Stimulated activated CD8-positive, alpha-beta memory T cell treated with anti-CD3 and anti-CD28 coated beads, Interleukin-4, amount 100 ng/mL, for 1 hour (primary cell): ENCODE measurements around the gene NGFR.

Experiments used
- DNase-seq, 2 donors: peaks; one replicate each; pipeline ENCODE4 v3.0.0-alpha.2; 2020; ENCODE audit warnings: low read depth in 2 of 2, low spot score in 1 of 2

Gene NGFR

GRCh38 chr17:49468811-49469385 is 26.2 kb upstream of the NGFR start:
- DNase-seq = no peak

- no peak for DNase-seq
These were observed 25.0 kb upstream of the NGFR start for GRCh38 chr17:49469831-49470810.

GRCh38 chr17:49471089-49471683 is 23.9 kb upstream of the NGFR start:
- DNase-seq = no peak

GRCh38 chr17:49471769-49472168 is 23.3 kb upstream of the NGFR start:
- DNase-seq = no peak

- DNase-seq = no peak
These were observed 22.6 kb upstream of the NGFR start for GRCh38 chr17:49472527-49472926.

GRCh38 chr17:49473900-49474751 is 21.0 kb upstream of the NGFR start:
- no peak for DNase-seq

- DNase-seq = no peak
These were observed 17.4 kb upstream of the NGFR start for GRCh38 chr17:49477709-49478108.

- no peak for DNase-seq
These were observed 14.1 kb upstream of the NGFR start for GRCh38 chr17:49480836-49481615.

GRCh38 chr17:49482144-49482817 is 12.8 kb upstream of the NGFR start:
- DNase-seq = no peak

- no peak for DNase-seq
These were observed 11.2 kb upstream of the NGFR start for GRCh38 chr17:49483599-49484509.

GRCh38 chr17:49484588-49484987 is 10.5 kb upstream of the NGFR start:
- DNase-seq = no peak

- no peak for DNase-seq
These were observed 9.0 kb upstream of the NGFR start for GRCh38 chr17:49486012-49486641.

- no peak for DNase-seq
These were observed 7.9 kb upstream of the NGFR start for GRCh38 chr17:49487183-49487582.

GRCh38 chr17:49488612-49489011 is 6.5 kb upstream of the NGFR start:
- no peak for DNase-seq

GRCh38 chr17:49489348-49489747 is 5.7 kb upstream of the NGFR start:
- no peak for DNase-seq

GRCh38 chr17:49490276-49490675 is 4.8 kb upstream of the NGFR start:
- no peak for DNase-seq

- no peak for DNase-seq
These were observed 3.8 kb upstream of the NGFR start for GRCh38 chr17:49491192-49491769.

- no peak for DNase-seq
These were observed 601 bp upstream of the NGFR start for GRCh38 chr17:49494399-49494985.
